Ishikawa (cell line): ENCODE results near the gene PRKCH.

Experiments
- CEBPB ChIP-seq: IDR thresholded peaks from 2 replicates; pipeline ENCODE4 v1.6.1; 2012
- CREB1 ChIP-seq: IDR thresholded peaks from 2 replicates; pipeline ENCODE4 v1.6.1; 2012; ENCODE audit warnings: low read depth
- EGR1 ChIP-seq: IDR thresholded peaks from 2 replicates; pipeline ENCODE4 v1.6.1; 2012
- EP300 ChIP-seq: IDR thresholded peaks from 2 replicates; pipeline ENCODE4 v1.6.1; 2012; ENCODE audit warnings: borderline replicate concordance
- FOXM1 ChIP-seq: IDR thresholded peaks from 2 replicates; pipeline ENCODE4 v1.6.1; 2012; ENCODE audit warnings: low read depth, borderline replicate concordance
- NFIC ChIP-seq: IDR thresholded peaks from 2 replicates; pipeline ENCODE4 v1.6.1; 2012
- RAD21 ChIP-seq: IDR thresholded peaks from 2 replicates; pipeline ENCODE4 v1.6.1; 2012; ENCODE audit warnings: low read depth
- TAF1 ChIP-seq: IDR thresholded peaks from 2 replicates; pipeline ENCODE4 v1.6.1; 2012; ENCODE audit warnings: low read depth, mild to moderate bottlenecking
- TCF12 ChIP-seq: IDR thresholded peaks from 2 replicates; pipeline ENCODE4 v1.6.1; 2012; ENCODE audit warnings: low read depth
- TEAD4 ChIP-seq: IDR thresholded peaks from 2 replicates; pipeline ENCODE4 v1.6.1; 2012
- USF1 ChIP-seq: IDR thresholded peaks from 2 replicates; pipeline ENCODE4 v1.6.1; 2012
- YY1 ChIP-seq: IDR thresholded peaks from 2 replicates; pipeline ENCODE4 v1.6.1; 2012; ENCODE audit warnings: low read depth
- ZBTB7A ChIP-seq: IDR thresholded peaks from 2 replicates; pipeline ENCODE4 v1.6.1; 2012; ENCODE audit warnings: low read depth
- TF ChIP-seq, protein P1 (sequence below): IDR thresholded peaks from 2 replicates; pipeline ENCODE4 v1.6.1; 2012; ENCODE audit warnings: low read depth, mild to moderate bottlenecking
- TF ChIP-seq, protein P2 (sequence below): IDR thresholded peaks from 2 replicates; pipeline ENCODE4 v1.6.1; 2012

PRKCH gene

DNA sequence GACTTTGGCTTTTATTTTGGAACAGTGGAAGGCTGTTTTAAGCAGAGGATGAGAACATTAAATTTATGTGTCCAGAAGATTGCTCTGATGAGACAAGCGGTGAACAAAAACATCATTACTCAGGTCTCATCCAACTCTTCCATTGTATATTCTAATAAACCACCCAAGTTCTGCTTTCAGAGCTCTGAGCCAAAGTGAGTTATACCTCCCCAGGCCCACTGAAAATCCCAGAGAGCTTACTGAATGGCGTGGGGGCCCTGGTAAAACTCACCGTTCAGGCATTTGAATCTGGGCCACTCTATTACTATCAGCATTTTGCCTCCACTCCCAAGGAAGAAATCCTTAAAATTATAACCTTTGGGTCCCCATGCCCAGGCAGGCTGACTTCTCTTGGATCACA lies 251.9 kb downstream of the PRKCH start:
- no peak for TF ChIP-seq TCF12
- no peak for TF ChIP-seq FOXM1
- TF ChIP-seq NFIC = no peak
- TF ChIP-seq TAF1 = no peak

DNA sequence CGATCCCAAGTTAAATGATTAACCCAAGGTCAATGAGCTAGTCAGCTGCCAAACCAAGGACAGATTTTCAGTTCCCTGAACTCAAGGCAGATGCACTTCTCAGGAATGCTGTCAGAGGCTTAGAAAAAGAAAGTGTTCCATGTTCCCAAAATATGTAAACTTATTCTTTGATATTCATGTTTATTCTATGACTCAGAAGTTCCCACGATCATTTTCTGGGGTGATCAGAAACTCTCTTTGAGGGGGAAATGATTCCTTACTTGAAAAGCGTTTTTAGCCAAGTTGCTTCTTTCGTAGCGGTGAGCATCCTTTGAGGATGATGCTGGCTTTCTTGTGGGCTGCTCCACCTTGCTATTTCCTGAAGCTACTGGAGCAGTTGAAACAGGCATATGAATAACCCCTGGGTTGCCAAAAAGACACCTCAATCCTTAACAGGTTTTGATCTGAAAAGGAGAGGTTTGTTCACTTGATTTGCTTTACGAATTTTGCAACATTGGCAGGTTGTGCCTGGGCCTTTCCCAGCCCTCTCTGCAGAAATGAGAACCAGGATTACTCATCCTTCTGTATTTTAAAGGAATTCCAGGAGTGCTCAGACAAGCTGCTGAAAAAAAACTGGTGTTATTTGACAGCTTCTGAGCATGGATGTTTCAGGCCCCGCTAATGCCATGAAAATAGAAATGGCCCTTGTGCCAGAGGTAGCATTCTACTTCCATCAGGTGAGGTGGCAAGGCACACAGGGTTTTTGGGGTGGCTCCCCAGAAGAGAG lies 252.6 kb downstream of the PRKCH start:
- TF ChIP-seq TEAD4 (0 out of 2 replicates have a peak, but pooled peaks have one; percentile 26), TCF12 (no peak), FOXM1 (no peak), RAD21 (no peak)

DNA sequence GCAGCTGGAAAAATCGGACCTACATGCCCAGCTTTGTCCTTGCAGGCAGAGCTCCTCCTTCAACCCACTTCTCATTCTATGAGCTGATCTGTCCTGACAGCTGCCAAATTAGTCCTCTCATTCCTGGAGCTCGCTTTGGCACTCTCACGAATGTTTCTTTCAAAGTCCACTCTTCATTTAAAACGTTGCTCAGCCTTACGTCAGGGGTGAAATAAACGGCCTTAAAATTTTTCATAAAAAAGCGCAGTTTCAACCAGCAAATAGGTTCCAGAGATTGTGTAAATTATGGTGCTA lies 253.1 kb downstream of the PRKCH start:
- no peak for TF ChIP-seq TCF12

GRCh38 chr14:61575126-61575525 lies 253.7 kb downstream of the PRKCH start:
- no peak for TF ChIP-seq USF1
- TF ChIP-seq, protein P1, sequence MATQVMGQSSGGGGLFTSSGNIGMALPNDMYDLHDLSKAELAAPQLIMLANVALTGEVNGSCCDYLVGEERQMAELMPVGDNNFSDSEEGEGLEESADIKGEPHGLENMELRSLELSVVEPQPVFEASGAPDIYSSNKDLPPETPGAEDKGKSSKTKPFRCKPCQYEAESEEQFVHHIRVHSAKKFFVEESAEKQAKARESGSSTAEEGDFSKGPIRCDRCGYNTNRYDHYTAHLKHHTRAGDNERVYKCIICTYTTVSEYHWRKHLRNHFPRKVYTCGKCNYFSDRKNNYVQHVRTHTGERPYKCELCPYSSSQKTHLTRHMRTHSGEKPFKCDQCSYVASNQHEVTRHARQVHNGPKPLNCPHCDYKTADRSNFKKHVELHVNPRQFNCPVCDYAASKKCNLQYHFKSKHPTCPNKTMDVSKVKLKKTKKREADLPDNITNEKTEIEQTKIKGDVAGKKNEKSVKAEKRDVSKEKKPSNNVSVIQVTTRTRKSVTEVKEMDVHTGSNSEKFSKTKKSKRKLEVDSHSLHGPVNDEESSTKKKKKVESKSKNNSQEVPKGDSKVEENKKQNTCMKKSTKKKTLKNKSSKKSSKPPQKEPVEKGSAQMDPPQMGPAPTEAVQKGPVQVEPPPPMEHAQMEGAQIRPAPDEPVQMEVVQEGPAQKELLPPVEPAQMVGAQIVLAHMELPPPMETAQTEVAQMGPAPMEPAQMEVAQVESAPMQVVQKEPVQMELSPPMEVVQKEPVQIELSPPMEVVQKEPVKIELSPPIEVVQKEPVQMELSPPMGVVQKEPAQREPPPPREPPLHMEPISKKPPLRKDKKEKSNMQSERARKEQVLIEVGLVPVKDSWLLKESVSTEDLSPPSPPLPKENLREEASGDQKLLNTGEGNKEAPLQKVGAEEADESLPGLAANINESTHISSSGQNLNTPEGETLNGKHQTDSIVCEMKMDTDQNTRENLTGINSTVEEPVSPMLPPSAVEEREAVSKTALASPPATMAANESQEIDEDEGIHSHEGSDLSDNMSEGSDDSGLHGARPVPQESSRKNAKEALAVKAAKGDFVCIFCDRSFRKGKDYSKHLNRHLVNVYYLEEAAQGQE = no peak
- TF ChIP-seq EP300 = no peak
- TF ChIP-seq CEBPB = no peak
- no peak for TF ChIP-seq FOXM1
- no peak for TF ChIP-seq NFIC
- no peak for TF ChIP-seq RAD21
- TF ChIP-seq, protein P2, sequence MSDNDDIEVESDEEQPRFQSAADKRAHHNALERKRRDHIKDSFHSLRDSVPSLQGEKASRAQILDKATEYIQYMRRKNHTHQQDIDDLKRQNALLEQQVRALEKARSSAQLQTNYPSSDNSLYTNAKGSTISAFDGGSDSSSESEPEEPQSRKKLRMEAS = no peak
- no peak for TF ChIP-seq YY1
- no peak for TF ChIP-seq EGR1
- no peak for TF ChIP-seq ZBTB7A
- TF ChIP-seq TCF12 = no peak
- TF ChIP-seq TEAD4 = no peak
- TF ChIP-seq TAF1 = no peak
- no peak for TF ChIP-seq CREB1

DNA sequence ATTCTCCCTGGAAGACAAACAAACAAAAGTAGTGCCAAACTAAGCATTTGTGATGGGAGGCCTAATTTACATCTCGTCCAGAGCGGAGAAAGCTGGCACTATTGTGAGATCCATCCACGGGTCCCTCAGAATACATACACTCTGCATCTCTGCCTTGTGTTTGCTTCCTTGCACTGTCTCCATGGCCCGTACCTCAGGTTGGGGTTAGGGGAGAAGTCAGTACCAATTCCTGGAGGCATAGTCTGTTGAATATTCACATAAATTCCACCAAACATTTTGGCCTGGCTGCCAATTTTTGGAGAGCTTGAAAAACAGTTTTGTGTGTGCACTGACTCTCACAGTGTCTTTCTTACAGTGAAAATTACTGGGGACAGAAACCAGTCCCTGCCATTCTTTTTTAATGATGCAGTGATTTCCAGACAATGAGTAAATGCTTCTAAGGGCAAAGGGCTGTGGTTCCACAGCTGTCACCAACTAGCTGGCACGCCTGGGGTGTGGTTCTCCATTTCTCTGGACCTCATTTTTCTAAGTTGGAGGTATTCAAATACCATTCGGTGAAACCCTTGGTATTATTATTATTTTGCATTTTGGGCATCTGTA lies 254.3 kb downstream of the PRKCH start:
- TF ChIP-seq USF1 (no peak), CEBPB (no peak), RAD21 (no peak), CREB1 (no peak), EGR1 (no peak), EP300 (no peak), ZBTB7A (no peak), TEAD4 (no peak), NFIC (no peak), TCF12 (no peak), TAF1 (no peak), YY1 (no peak)
- TF ChIP-seq, protein P2 = no peak
- TF ChIP-seq, protein P1 = no peak

DNA sequence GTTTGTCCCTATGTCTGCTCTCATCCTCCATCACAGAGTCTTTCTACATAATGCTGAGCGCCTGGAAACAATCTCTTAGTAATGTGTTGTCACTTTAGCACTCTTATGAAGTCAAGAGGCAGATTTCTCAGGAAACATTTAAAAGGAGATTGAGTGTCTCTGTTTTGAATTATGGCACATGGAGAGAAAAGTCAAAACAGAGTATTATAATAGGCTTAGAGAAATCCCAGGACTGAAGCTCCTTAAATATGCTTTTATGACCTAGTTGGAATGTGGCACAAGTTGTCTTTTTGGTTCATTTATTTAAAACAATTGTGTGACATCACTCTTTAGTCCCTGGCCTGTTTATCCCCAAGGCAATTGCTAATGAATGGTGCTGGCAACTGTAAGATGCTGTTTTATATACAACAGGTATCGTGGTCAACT lies 256.1 kb downstream of the PRKCH start:
- TF ChIP-seq FOXM1 (peak; percentile 53; the same call in 1 of the 2 replicates), YY1 (no peak), USF1 (no peak), NFIC (peak; percentile 78), EP300 (peak; percentile 80), ZBTB7A (no peak), CREB1 (0 out of 2 replicates have a peak, but pooled peaks have one; percentile 38), TEAD4 (peak; percentile 81), TAF1 (no peak), RAD21 (no peak), TCF12 (peak; percentile 80), EGR1 (no peak), CEBPB (no peak)
- TF ChIP-seq, protein P1 = no peak
- TF ChIP-seq, protein P2 = no peak
